SU-DHL-6 (cell line): ENCODE results near the gene RAB20.

ENCODE experiments used
- H2AFZ ChIP-seq: fragments of 200-600 bp; sonication (generic); 2 replicates; pipeline ENCODE4 v1.6.1; 2014; ENCODE audit warnings: low read depth, mild to moderate bottlenecking, moderate library complexity, mixed read lengths, antibody characterized with exemption, low read length; ENCODE audit not compliant: severe bottlenecking
- H3F3A ChIP-seq: fragments of 200-600 bp; shearing (Covaris generic); 2 replicates; pipeline ENCODE4 v1.6.0; 2016; ENCODE audit warnings: antibody characterized with exemption, mild to moderate bottlenecking; ENCODE audit not compliant: insufficient read depth
- H3K27ac ChIP-seq: fragments of 200-600 bp; sonication (generic); 2 replicates; pipeline ENCODE4 v1.5.1; 2016; ENCODE audit warnings: low read depth, mild to moderate bottlenecking, low read length, moderate library complexity, mixed read lengths
- H3K27me3 ChIP-seq: fragments of 200-600 bp; sonication (generic), shearing (Covaris generic); 2 replicates; pipeline ENCODE4 v1.6.0; 2014; ENCODE audit warnings: mild to moderate bottlenecking, low read length
- H3K36me3 ChIP-seq: fragments of 200-600 bp; sonication (generic); 2 replicates; pipeline ENCODE4 v1.6.1; 2014; ENCODE audit warnings: mild to moderate bottlenecking, low read length, mixed read lengths
- H3K4me2 ChIP-seq: fragments of 300-600, 200-600 bp; shearing (Covaris generic), sonication (generic); 2 replicates; pipeline ENCODE4 v1.6.0; 2014; ENCODE audit warnings: low read length, low read depth, mild to moderate bottlenecking; ENCODE audit not compliant: poor library complexity, severe bottlenecking
- H3K4me3 ChIP-seq: fragments of 200-600 bp; sonication (generic); 2 replicates; pipeline ENCODE4 v1.5.1; 2014; ENCODE audit warnings: antibody characterized with exemption, low read length, mild to moderate bottlenecking, mixed read lengths; ENCODE audit not compliant: insufficient read depth, poor library complexity, severe bottlenecking
- H3K79me2 ChIP-seq: fragments of 200-600 bp; sonication (generic); 2 replicates; pipeline ENCODE4 v1.6.1; 2014; ENCODE audit warnings: mild to moderate bottlenecking, low read length, moderate library complexity; ENCODE audit not compliant: insufficient read depth
- H3K9ac ChIP-seq: fragments of 200-600 bp; sonication (generic); 2 replicates; pipeline ENCODE4 v1.7.0; 2014; ENCODE audit warnings: mild to moderate bottlenecking, low read length
- H3K9me2 ChIP-seq: fragments of 200-600 bp; sonication (generic); replicated peaks from 2 replicates; pipeline ENCODE4 v1.6.1; 2014; ENCODE audit warnings: low read length; ENCODE audit not compliant: insufficient read depth
- H3K9me3 ChIP-seq: fragments of 200-600 bp; sonication (generic); 2 replicates; pipeline ENCODE4 v1.6.1; 2014; ENCODE audit warnings: low read length, mixed read lengths; ENCODE audit not compliant: insufficient read depth
- H4K20me1 ChIP-seq: fragments of 200-600 bp; sonication (generic); 2 replicates; pipeline ENCODE4 v1.6.1; 2014; ENCODE audit warnings: low read depth, mild to moderate bottlenecking, antibody characterized with exemption, low read length, moderate library complexity, mixed read lengths
- EZH2phosphoT487 ChIP-seq: fragments of 200-600 bp; sonication (generic), shearing (Covaris generic); conservative IDR thresholded peaks from 2 replicates; pipeline ENCODE4 v1.6.1; 2018; ENCODE audit warnings: mild to moderate bottlenecking, antibody characterized with exemption, low read length, moderate library complexity, mixed read lengths
- TF ChIP-seq, protein P1 (sequence below): fragments of 200-600 bp; sonication (generic); IDR thresholded peaks from one replicate; pipeline ENCODE4 v1.5.1; 2017; ENCODE audit warnings: antibody characterized with exemption, mild to moderate bottlenecking, low read length, moderate library complexity; ENCODE audit not compliant: insufficient read depth, poor library complexity, severe bottlenecking

RAB20 gene

DNA sequence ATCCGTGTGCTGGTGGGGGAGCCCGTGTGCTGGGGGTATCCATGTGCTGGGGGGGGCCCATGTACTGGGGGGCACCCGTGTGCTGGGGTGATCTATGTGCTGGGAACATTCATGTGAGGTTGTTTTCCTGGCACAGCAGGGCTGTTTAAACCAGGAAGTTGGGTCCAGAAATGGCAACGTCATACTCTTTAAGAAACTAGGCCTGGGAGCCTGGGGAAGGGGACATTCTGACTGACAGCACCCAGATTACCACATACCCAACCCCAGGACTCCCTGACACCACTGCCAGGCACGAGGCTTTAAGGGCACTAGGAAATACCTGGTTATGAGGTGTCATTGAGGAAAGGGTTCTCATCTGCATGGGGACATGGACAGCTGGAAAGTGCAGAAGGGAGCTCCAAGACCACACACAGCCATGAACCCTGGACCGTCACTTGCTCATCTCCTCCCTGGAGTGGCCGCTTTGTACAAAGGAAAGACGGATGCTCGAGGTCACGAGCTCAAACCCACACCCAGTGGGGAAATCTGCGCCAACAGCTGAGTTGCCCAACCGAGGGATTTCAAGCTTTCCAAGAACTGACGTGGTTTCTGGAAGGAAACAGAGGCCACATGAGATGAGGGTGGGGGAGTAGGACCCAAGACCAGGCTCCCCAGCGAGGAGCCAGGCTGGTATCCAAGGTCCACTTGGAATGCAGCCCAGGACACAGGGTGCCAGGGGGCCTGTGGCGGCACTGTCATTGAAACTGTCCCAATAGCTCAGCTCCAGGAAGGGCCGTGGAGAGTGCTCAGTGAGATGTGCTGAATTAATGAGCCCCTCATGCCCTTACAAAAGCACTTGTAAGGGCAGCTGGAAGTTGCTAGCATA, 40.9 kb downstream of the RAB20 start:
- Histone ChIP-seq H2AFZ (no peak overlapping the region), H3K27me3 (no peaks in the 10 kb centered on the region), H3K4me2 (no peak overlapping the region), H3K9me3 (no peaks in the 10 kb centered on the region), H3F3A (no peaks in the 10 kb centered on the region), H3K27ac (no peak overlapping the region), H3K4me3 (no peak overlapping the region), H3K36me3 (no peaks in the 10 kb centered on the region), H4K20me1 (no peaks in the 10 kb centered on the region), H3K9ac (no peak overlapping the region), H3K79me2 (no peaks in the 10 kb centered on the region), H3K9me2 (no peaks in the 10 kb centered on the region)
- TF ChIP-seq, protein P1, sequence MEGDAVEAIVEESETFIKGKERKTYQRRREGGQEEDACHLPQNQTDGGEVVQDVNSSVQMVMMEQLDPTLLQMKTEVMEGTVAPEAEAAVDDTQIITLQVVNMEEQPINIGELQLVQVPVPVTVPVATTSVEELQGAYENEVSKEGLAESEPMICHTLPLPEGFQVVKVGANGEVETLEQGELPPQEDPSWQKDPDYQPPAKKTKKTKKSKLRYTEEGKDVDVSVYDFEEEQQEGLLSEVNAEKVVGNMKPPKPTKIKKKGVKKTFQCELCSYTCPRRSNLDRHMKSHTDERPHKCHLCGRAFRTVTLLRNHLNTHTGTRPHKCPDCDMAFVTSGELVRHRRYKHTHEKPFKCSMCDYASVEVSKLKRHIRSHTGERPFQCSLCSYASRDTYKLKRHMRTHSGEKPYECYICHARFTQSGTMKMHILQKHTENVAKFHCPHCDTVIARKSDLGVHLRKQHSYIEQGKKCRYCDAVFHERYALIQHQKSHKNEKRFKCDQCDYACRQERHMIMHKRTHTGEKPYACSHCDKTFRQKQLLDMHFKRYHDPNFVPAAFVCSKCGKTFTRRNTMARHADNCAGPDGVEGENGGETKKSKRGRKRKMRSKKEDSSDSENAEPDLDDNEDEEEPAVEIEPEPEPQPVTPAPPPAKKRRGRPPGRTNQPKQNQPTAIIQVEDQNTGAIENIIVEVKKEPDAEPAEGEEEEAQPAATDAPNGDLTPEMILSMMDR = no peak
- no peak for TF ChIP-seq EZH2phosphoT487

DNA sequence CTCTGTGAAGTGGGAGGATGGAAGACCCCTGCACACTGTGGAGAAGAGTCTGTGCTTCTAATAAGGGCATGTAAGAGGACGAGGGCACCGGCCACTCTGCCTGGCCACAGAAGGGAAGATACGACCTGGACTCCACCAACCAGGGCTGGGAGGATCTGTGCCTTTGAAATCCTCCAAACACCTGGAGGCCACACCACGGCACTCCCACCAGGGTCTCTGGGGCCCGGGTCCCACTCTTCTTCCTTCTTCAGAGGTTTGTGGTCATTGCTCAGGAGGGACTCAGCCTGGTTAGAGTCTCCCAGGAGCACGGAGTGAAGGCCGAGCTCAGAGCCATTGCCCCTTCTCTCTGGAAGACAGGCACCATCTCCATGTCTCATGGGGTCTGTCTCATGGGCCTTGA, 42.0 kb downstream of the RAB20 start:
- Histone ChIP-seq H3K9me3 (no peaks in the 10 kb centered on the region), H3K9ac (no peak overlapping the region), H3K27ac (no peak overlapping the region), H3K9me2 (no peaks in the 10 kb centered on the region), H3F3A (no peaks in the 10 kb centered on the region), H3K4me3 (no peak overlapping the region), H3K27me3 (no peaks in the 10 kb centered on the region), H3K36me3 (no peaks in the 10 kb centered on the region), H3K79me2 (no peaks in the 10 kb centered on the region), H3K4me2 (no peak overlapping the region), H2AFZ (no peak overlapping the region), H4K20me1 (no peaks in the 10 kb centered on the region)
- no peak for TF ChIP-seq EZH2phosphoT487
- TF ChIP-seq, protein P1 = no peak

DNA sequence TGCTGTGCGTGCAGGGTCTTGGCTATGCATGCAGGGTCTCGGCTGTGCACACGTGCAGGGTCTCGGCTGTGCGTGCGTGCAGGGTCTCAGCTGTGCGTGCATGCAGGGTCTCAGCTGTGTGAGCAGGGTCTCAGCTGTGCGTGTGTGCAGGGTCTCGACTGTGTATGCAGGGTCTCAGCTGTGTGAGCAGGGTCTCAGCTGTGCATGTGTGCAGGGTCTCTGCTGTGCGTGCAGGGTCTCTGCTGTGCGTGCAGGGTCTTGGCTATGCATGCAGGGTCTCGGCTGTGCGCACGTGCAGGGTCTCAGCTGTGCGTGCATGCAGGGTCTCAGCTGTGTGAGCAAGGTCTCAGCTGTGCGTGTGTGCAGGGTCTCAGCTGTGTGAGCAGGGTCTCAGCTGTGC, 42.5 kb downstream of the RAB20 start:
- H3K36me3 ChIP-seq = no peaks in the 10 kb centered on the region
- no peaks in the 10 kb centered on the region for H3F3A ChIP-seq
- no peaks in the 10 kb centered on the region for H3K9me2 ChIP-seq
- H3K27me3 ChIP-seq = no peaks in the 10 kb centered on the region
- no peak overlapping the region for H2AFZ ChIP-seq
- no peak for TF ChIP-seq EZH2phosphoT487
- TF ChIP-seq, protein P1 = no peak
- H4K20me1 ChIP-seq = no peaks in the 10 kb centered on the region
- no peak overlapping the region for H3K9ac ChIP-seq
- H3K4me2 ChIP-seq = no peak overlapping the region
- no peak overlapping the region for H3K27ac ChIP-seq
- no peaks in the 10 kb centered on the region for H3K9me3 ChIP-seq
- no peak overlapping the region for H3K4me3 ChIP-seq
- H3K79me2 ChIP-seq = no peaks in the 10 kb centered on the region
